HEK293 (cell line): Measurements from ENCODE around the gene MOV10L1.

Source experiments
- CTCF ChIA-PET: fragments of 350-600 bp; formaldehyde crosslinking; extraction: SDS; loops from one replicate; lab custom pipeline; 2021; ENCODE audit warnings: antibody characterized with exemption; lab: Yijun Ruan, JAX
- POLR2A ChIA-PET: fragments of 300-600 bp; formaldehyde crosslinking; extraction: SDS; loops from one replicate; lab custom pipeline; 2020; ENCODE audit warnings: antibody characterized with exemption, inconsistent platforms; lab: Yijun Ruan, JAX
- H3K27ac ChIP-seq: fragments of 200-500 bp; sonication (Bioruptor generic); 2 replicates; pipeline ENCODE4 v1.5.1; 2014; ENCODE audit warnings: low read depth, low read length, control low read depth, inconsistent platforms; ENCODE audit errors: extremely low read depth
- H3K36me3 ChIP-seq, 2 experiments: fragments of 200-500 bp in 1 of 2; sonication (Bioruptor generic) in 1 of 2; 1 replicate in 1 of 2; 2 replicates in 1 of 2; pipeline ENCODE4 v1.5.1; 2014 to 2017; ENCODE audit warnings: inconsistent platforms in 2 of 2, low read length in 2 of 2; ENCODE audit not compliant: control insufficient read depth in 2 of 2, insufficient read depth in 1 of 2
- H3K4me1 ChIP-seq: fragments of 200-500 bp; sonication (Bioruptor generic); 2 replicates; pipeline ENCODE4 v1.5.1; 2014; ENCODE audit warnings: mild to moderate bottlenecking, low read length, inconsistent platforms; ENCODE audit not compliant: control insufficient read depth, insufficient read depth
- H3K4me3 ChIP-seq: 2 replicates; pipeline ENCODE4 v1.5.1; 2011; ENCODE audit warnings: low read depth, mild to moderate bottlenecking, control low read depth, low read length, moderate library complexity
- H3K9me3 ChIP-seq: fragments of 200-500 bp; sonication (Bioruptor generic); 2 replicates; pipeline ENCODE4 v1.5.1; 2014; ENCODE audit warnings: low read depth, low read length, inconsistent platforms; ENCODE audit not compliant: control insufficient read depth, insufficient read depth
- GLIS1 ChIP-seq: fragments of 450-650 bp; formaldehyde crosslinking; IDR thresholded peaks from 2 replicates; pipeline ENCODE4 v1.5.1; 2016; ENCODE audit warnings: missing biosample characterization, missing genetic modification characterization
- GLIS2 ChIP-seq: fragments of 450-650 bp; formaldehyde crosslinking; IDR thresholded peaks from 2 replicates; pipeline ENCODE4 v1.5.1; 2016; ENCODE audit warnings: missing biosample characterization, missing genetic modification characterization
- KLF1 ChIP-seq: fragments of 450-650 bp; formaldehyde crosslinking; IDR thresholded peaks from 2 replicates; pipeline ENCODE4 v1.5.1; 2016; ENCODE audit warnings: missing biosample characterization, missing genetic modification characterization
- ZBTB20 ChIP-seq: fragments of 450-650 bp; formaldehyde crosslinking; IDR thresholded peaks from 2 replicates; pipeline ENCODE4 v1.5.1; 2016; ENCODE audit warnings: missing biosample characterization, missing genetic modification characterization
- ZBTB8A ChIP-seq: fragments of 450-650 bp; formaldehyde crosslinking; IDR thresholded peaks from 2 replicates; pipeline ENCODE4 v1.5.1; 2016; ENCODE audit warnings: missing biosample characterization, missing genetic modification characterization
- ZFP69B ChIP-seq: fragments of 450-650 bp; formaldehyde crosslinking; IDR thresholded peaks from 2 replicates; pipeline ENCODE4 v1.5.1; 2016; ENCODE audit warnings: missing biosample characterization, missing genetic modification characterization
- ZIC2 ChIP-seq: fragments of 450-650 bp; formaldehyde crosslinking; IDR thresholded peaks from 2 replicates; pipeline ENCODE4 v1.5.1; 2016; ENCODE audit warnings: missing biosample characterization, missing genetic modification characterization
- ZNF132 ChIP-seq: fragments of 450-650 bp; formaldehyde crosslinking; IDR thresholded peaks from 2 replicates; pipeline ENCODE4 v1.5.1; 2017; ENCODE audit warnings: missing biosample characterization, missing genetic modification characterization, borderline replicate concordance
- ZNF140 ChIP-seq: fragments of 450-650 bp; formaldehyde crosslinking; IDR thresholded peaks from 2 replicates; pipeline ENCODE4 v1.5.1; 2016; ENCODE audit warnings: missing biosample characterization, missing genetic modification characterization
- ZNF311 ChIP-seq: fragments of 450-650 bp; formaldehyde crosslinking; IDR thresholded peaks from 2 replicates; pipeline ENCODE4 v1.5.1; 2017; ENCODE audit warnings: missing biosample characterization, missing genetic modification characterization, borderline replicate concordance
- ZNF473 ChIP-seq: fragments of 450-650 bp; formaldehyde crosslinking; IDR thresholded peaks from 2 replicates; pipeline ENCODE4 v1.5.1; 2017; ENCODE audit warnings: missing biosample characterization, missing genetic modification characterization
- TF ChIP-seq, protein P1 (sequence below): fragments of 450-650 bp; formaldehyde crosslinking; IDR thresholded peaks from 2 replicates; pipeline ENCODE4 v1.5.1; 2016; ENCODE audit warnings: missing biosample characterization, missing genetic modification characterization
- TF ChIP-seq, protein P2 (sequence below): fragments of 450-650 bp; formaldehyde crosslinking; IDR thresholded peaks from 2 replicates; pipeline ENCODE4 v1.5.1; 2017; ENCODE audit warnings: missing biosample characterization, missing genetic modification characterization

MOV10L1 gene

DNA sequence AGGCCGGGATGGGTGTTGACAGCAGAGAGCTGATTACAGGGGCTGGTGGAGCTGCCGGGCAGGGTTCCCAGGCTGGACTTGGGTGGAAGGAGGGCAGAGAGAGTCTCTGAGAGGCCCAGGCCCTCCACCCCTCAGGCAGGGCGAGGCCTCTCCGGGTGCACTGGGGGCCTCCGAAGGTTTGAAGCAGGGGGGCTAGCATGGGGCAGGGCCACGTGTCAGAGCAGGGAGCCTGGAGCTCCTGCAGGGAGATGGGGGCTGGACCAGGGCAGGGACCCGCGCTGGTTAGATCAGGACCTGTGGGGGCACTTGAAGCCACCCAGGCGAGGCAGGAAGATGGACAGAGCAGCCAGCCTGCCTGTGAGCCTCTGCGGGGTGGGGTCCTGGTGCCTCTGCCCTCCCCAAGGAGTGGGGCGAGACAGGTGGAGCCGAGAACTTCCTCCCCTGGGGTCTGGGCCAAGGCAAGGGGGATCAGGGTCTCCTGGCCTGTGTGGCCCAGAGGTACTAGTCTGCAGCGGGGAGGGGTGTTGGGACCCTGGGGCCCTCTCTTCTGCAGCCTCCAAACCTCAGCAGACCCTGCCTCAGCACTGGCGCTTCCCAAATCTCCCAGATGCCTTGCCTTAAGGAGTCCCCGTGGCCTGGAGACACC lies 81.6 kb downstream of the MOV10L1 start:
- H3K27ac ChIP-seq = no peak overlapping the region
- ChIA-PET POLR2A (no interaction called here), CTCF (no interaction called here)
- TF ChIP-seq ZNF473 (tag by site-specific recombination) = no peak
- peak; percentile 66 for TF ChIP-seq KLF1 (tag by site-specific recombination)
- TF ChIP-seq GLIS1 (tag by site-specific recombination) = peak; percentile 47; the same call in 1 of the 2 replicates
- TF ChIP-seq ZFP69B (tag by site-specific recombination) = no peak
- TF ChIP-seq ZIC2 (tag by site-specific recombination) = peak; percentile 48; the same call in 1 of the 2 replicates
- TF ChIP-seq, protein P1, sequence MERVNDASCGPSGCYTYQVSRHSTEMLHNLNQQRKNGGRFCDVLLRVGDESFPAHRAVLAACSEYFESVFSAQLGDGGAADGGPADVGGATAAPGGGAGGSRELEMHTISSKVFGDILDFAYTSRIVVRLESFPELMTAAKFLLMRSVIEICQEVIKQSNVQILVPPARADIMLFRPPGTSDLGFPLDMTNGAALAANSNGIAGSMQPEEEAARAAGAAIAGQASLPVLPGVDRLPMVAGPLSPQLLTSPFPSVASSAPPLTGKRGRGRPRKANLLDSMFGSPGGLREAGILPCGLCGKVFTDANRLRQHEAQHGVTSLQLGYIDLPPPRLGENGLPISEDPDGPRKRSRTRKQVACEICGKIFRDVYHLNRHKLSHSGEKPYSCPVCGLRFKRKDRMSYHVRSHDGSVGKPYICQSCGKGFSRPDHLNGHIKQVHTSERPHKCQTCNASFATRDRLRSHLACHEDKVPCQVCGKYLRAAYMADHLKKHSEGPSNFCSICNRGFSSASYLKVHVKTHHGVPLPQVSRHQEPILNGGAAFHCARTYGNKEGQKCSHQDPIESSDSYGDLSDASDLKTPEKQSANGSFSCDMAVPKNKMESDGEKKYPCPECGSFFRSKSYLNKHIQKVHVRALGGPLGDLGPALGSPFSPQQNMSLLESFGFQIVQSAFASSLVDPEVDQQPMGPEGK (tag by site-specific recombination) = 0 out of 2 replicates have a peak, but pooled peaks have one; percentile 48
- TF ChIP-seq, protein P2, sequence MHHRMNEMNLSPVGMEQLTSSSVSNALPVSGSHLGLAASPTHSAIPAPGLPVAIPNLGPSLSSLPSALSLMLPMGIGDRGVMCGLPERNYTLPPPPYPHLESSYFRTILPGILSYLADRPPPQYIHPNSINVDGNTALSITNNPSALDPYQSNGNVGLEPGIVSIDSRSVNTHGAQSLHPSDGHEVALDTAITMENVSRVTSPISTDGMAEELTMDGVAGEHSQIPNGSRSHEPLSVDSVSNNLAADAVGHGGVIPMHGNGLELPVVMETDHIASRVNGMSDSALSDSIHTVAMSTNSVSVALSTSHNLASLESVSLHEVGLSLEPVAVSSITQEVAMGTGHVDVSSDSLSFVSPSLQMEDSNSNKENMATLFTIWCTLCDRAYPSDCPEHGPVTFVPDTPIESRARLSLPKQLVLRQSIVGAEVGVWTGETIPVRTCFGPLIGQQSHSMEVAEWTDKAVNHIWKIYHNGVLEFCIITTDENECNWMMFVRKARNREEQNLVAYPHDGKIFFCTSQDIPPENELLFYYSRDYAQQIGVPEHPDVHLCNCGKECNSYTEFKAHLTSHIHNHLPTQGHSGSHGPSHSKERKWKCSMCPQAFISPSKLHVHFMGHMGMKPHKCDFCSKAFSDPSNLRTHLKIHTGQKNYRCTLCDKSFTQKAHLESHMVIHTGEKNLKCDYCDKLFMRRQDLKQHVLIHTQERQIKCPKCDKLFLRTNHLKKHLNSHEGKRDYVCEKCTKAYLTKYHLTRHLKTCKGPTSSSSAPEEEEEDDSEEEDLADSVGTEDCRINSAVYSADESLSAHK (tag by site-specific recombination) = peak; percentile 34; the same call in 1 of the 2 replicates
- peak; percentile 69 for TF ChIP-seq GLIS2
- peak; percentile 21; the same call in 1 of the 2 replicates for TF ChIP-seq ZBTB20 (tag by site-specific recombination)
- no peaks in the 10 kb centered on the region for H3K9me3 ChIP-seq
- no peaks in the 10 kb centered on the region for H3K36me3 ChIP-seq
- no peaks in the 10 kb centered on the region for H3K4me1 ChIP-seq
- no peak overlapping the region for H3K4me3 ChIP-seq

DNA sequence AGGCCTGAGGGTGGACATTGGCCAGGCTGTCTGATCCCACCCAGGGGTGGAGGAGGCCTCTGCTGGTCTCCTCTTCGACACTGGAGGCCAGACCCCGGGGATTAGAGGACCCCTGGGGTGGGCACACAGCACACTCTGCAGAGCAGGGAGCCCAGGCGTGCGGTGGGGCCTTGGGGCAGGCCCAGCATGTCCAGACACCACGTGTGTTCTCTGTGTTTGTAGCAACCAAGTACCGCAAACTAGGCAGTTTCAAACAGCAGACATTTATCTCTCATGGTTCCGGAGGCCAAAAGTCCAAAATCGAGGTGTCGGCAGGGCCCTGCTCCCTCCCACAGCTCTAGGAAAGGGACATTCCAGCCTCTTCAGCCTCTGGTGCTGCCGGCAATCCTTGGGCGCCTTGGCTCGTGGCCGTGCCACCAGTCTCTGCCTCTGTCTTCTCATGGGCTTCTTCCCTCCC lies 82.2 kb downstream of the MOV10L1 start:
- TF ChIP-seq, protein P2 (tag by site-specific recombination) = no peak
- TF ChIP-seq ZIC2 (tag by site-specific recombination) (peak; percentile 64), ZNF132 (no peak), ZBTB8A (no peak), ZNF311 (no peak), ZNF140 (tag by site-specific recombination) (no peak)
- no peaks in the 10 kb centered on the region for H3K9me3 ChIP-seq
- ChIA-PET POLR2A (interaction anchor here (0.9 kb wide), 1 partner anchor 28 kb away, joined by 5 read pairs; no protein-coding TSS in a partner anchor), CTCF (no interaction called here)
- peaks cover 0 to 1% of the 10 kb centered on the region in 2 experiments; a peak in 1 of 3 replicates for H3K36me3 ChIP-seq
- H3K4me1 ChIP-seq = no peaks in the 10 kb centered on the region
- no peak overlapping the region for H3K27ac ChIP-seq
- no peak overlapping the region for H3K4me3 ChIP-seq
